ENCODE measurements around the gene GDI1. TPM values are rescaled to one million over a fixed set of nuclear protein-coding genes. Genes with fewer than 3 reads are reported as not detected.

Gene GDI1
- total RNA-seq, 1 donor from 2014 or later = 67.4 TPM

DNA sequence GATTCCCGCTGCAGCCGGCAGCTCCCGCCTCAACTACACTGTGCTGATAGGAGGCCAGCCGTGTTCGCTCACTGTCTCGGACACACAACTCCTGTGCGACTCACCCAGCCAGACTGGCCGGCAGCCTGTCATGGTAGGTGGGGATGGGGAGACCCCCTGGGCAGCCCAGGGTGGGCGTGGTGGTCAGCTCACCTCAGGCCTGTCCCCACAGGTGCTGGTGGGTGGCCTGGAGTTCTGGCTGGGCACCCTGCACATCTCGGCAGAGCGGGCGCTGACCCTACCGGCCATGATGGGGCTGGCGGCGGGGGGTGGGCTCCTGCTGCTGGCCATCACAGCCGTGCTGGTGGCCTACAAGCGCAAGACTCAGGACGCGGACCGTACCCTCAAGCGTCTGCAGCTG, 30.6 kb downstream of the GDI1 start:
- Histone ChIP-seq H3K27ac (no peak overlapping the region), H3K9me3 (no peaks in the 10 kb centered on the region), H3K27me3 (no peaks in the 10 kb centered on the region), H3K4me3 (no peak overlapping the region), H3K4me1 (no peaks in the 10 kb centered on the region), H3K36me3 (peaks cover 59 to 67% of the 10 kb centered on the region in 2 donors)
- DNase-seq (ENCODE audit: low spot score in 2 of 2) = no peak
- TF ChIP-seq, protein P1, sequence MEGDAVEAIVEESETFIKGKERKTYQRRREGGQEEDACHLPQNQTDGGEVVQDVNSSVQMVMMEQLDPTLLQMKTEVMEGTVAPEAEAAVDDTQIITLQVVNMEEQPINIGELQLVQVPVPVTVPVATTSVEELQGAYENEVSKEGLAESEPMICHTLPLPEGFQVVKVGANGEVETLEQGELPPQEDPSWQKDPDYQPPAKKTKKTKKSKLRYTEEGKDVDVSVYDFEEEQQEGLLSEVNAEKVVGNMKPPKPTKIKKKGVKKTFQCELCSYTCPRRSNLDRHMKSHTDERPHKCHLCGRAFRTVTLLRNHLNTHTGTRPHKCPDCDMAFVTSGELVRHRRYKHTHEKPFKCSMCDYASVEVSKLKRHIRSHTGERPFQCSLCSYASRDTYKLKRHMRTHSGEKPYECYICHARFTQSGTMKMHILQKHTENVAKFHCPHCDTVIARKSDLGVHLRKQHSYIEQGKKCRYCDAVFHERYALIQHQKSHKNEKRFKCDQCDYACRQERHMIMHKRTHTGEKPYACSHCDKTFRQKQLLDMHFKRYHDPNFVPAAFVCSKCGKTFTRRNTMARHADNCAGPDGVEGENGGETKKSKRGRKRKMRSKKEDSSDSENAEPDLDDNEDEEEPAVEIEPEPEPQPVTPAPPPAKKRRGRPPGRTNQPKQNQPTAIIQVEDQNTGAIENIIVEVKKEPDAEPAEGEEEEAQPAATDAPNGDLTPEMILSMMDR (IDR thresholded peaks at IDR 0.05) = no peak
- intact Hi-C loops (cut with DNase I) = no loop called here

DNA sequence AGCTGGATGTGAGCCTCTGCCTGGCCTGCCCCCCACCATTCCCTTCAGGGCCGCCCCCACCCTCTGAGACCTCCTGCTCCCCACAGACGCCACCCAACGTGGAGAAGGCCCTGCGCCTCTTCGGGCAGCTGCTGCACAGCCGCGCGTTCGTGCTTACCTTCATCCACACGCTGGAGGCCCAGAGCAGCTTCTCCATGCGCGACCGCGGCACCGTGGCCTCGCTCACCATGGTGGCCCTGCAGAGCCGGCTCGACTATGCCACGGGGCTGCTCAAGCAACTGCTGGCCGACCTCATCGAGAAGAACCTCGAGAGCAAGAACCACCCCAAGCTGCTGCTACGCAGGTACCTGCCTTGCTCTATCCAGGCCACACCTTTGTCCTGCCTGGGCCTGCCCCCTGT, 31.3 kb downstream of the GDI1 start:
- intact Hi-C loops (cut with DNase I) = no loop called here
- TF ChIP-seq, protein P1 (IDR thresholded peaks at IDR 0.05) = no peak
- no peaks in the 10 kb centered on the region for H3K4me1 ChIP-seq
- no peaks in the 10 kb centered on the region for H3K9me3 ChIP-seq
- peaks cover 65 to 67% of the 10 kb centered on the region in 2 donors for H3K36me3 ChIP-seq
- H3K27me3 ChIP-seq = no peaks in the 10 kb centered on the region
- H3K4me3 ChIP-seq = no peak overlapping the region
- DNase-seq (ENCODE audit: low spot score in 2 of 2) = no peak
- H3K27ac ChIP-seq = no peak overlapping the region

DNA sequence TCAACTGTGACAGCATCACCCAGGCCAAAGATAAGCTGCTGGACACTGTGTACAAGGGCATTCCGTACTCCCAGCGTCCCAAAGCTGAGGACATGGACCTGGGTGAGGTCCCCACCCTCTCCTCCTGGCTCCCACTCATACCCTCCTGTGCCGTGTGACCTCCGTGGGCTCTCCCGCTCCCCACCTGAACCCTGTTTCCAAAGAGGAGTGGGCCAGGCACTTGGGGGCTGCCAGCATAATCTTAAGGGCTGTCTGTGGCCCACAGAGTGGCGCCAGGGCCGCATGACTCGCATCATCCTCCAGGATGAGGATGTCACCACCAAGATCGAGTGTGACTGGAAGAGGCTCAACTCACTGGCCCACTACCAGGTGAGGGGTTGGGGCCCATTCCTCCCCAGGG, 32.2 kb downstream of the GDI1 start:
- intact Hi-C loops (cut with DNase I) = no loop called here
- TF ChIP-seq, protein P1 (IDR thresholded peaks at IDR 0.05) = no peak
- Histone ChIP-seq H3K27me3 (no peaks in the 10 kb centered on the region), H3K4me3 (no peak overlapping the region), H3K4me1 (no peaks in the 10 kb centered on the region), H3K36me3 (peaks cover 57 to 61% of the 10 kb centered on the region in 2 donors), H3K27ac (no peak overlapping the region), H3K9me3 (no peaks in the 10 kb centered on the region)
- no peak for DNase-seq (ENCODE audit: low spot score in 2 of 2)

DNA sequence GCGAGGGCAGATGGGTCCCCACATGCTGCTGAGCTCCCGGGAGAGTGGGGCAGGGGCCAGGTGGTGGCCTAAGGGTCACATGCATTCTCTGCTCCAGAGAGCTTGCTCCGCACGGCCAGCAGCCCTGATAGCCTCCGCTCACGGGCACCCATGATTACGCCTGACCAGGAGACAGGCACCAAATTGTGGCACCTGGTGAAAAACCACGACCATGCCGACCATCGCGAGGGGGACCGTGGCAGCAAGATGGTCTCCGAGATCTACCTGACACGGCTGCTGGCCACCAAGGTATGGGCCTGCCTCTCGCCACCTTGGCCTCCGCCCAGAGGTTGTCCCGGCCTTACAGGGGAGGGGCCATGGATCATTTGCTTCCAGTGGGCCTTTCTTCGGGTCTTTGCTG, 32.9 kb downstream of the GDI1 start:
- H3K9me3 ChIP-seq = no peaks in the 10 kb centered on the region
- H3K36me3 ChIP-seq = peaks cover 51 to 58% of the 10 kb centered on the region in 2 donors
- H3K4me1 ChIP-seq = no peaks in the 10 kb centered on the region
- intact Hi-C loops (cut with DNase I) = no loop called here
- no peak overlapping the region for H3K4me3 ChIP-seq
- TF ChIP-seq, protein P1 (IDR thresholded peaks at IDR 0.05) = no peak
- H3K27ac ChIP-seq = no peak overlapping the region
- DNase-seq (ENCODE audit: low spot score in 2 of 2) = no peak
- no peaks in the 10 kb centered on the region for H3K27me3 ChIP-seq

DNA sequence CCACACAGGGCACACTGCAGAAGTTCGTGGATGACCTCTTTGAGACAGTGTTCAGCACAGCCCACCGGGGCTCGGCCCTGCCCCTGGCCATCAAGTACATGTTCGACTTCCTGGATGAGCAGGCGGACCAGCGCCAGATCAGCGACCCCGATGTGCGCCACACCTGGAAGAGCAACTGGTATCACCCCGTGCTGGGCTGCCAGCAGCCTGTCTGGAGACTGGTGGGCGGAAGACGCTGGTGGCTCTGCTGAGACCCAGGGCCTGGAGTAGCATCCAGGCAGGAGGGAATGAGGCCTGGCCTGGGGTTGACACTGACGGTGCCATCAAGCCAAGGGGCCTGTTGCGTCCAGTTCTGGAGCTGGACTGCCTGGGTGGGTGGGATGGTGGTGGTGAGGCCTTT, 33.5 kb downstream of the GDI1 start:
- Histone ChIP-seq H3K36me3 (peaks cover 51 to 54% of the 10 kb centered on the region in 2 donors), H3K9me3 (no peaks in the 10 kb centered on the region), H3K4me3 (no peak overlapping the region), H3K27me3 (no peaks in the 10 kb centered on the region), H3K4me1 (no peaks in the 10 kb centered on the region), H3K27ac (no peak overlapping the region)
- no peak for DNase-seq (ENCODE audit: low spot score in 2 of 2)
- intact Hi-C loops (cut with DNase I) = no loop called here
- TF ChIP-seq, protein P1 (IDR thresholded peaks at IDR 0.05) = no peak

DNA sequence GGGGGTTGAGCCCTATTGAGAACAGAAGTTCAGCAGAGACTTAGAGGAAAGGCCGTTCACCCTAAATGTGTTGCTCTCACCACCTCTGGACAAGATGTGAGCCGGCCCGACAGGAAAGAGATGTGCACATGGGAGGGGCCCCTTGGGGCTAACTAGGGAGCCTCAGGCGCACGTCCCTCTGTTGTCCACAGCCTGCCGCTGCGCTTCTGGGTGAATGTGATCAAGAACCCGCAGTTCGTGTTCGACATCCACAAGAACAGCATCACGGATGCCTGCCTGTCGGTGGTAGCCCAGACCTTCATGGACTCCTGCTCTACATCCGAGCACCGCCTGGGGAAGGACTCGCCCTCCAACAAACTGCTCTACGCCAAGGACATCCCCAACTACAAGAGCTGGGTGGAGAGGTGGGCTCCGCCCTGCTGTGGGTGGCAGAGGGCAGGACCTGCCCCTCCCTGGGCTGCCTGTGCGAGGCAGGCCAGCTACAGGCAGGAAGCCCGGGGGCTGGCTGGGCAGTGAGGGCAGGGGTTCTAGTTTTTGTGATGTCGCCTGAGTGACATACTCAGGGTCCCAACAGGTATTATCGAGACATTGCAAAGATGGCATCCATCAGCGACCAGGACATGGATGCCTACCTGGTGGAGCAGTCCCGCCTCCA, 34.1 kb downstream of the GDI1 start:
- H3K4me1 ChIP-seq = no peaks in the 10 kb centered on the region
- DNase-seq (ENCODE audit: low spot score in 2 of 2) = no peak
- TF ChIP-seq, protein P1 (IDR thresholded peaks at IDR 0.05) = no peak
- intact Hi-C loops (cut with DNase I) = no loop called here
- H3K27me3 ChIP-seq = no peaks in the 10 kb centered on the region
- no peak overlapping the region for H3K27ac ChIP-seq
- H3K36me3 ChIP-seq = peaks cover 45 to 48% of the 10 kb centered on the region in 2 donors
- no peak overlapping the region for H3K4me3 ChIP-seq
- H3K9me3 ChIP-seq = no peaks in the 10 kb centered on the region

Measured in ascending aorta (tissue), 2 donors.